Upper lobe of left lung (tissue), 4 donors: ENCODE data around the gene RNF135.

Experiments used
- EP300 ChIP-seq, 4 donors: sonication (generic); formaldehyde crosslinking; IDR thresholded peaks; one replicate each; pipeline ENCODE4 v1.5.1; 2017; ENCODE audit warnings: antibody characterized with exemption in 4 of 4, control low read depth in 2 of 4
- POLR2A ChIP-seq, 4 donors: fragments of 450-650 bp; IDR thresholded peaks; one replicate each; pipeline ENCODE4 v1.5.1; 2016 to 2017; ENCODE audit warnings: antibody characterized with exemption in 4 of 4, mild to moderate bottlenecking in 2 of 4

DNA sequence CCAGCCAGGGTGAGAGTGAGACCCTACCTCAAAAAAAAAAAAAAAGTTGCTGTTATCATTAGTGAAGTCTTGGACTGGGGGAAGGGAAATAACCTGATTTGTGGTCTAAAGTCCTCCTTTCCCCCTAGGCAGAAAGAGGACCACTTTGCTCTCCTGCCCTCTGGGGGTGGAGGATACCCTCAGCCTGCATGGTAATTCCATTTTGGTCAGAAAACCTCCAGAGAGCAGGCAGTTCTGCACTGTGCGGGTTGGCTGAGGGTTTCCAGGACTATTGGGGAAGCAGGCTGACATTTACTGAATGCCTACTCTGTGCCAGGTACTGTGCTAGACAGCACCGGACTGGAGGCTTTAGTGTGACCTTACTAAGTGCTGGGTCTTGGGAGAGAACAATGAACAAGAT lies 46.5 kb upstream of the RNF135 start:
- TF ChIP-seq POLR2A (IDR thresholded peaks at IDR 0.05), result no peak
- no peak for TF ChIP-seq EP300 (IDR thresholded peaks at IDR 0.05)
